Aorta (tissue), 5 donors: ENCODE measurements around the gene NPAS2. TPM values are rescaled to one million over a fixed set of nuclear protein-coding genes. Genes with fewer than 3 reads are reported as not detected.

Source experiments
- ATAC-seq: fragments of 200-7000 bp; cut with Tn5 transposase; one replicate; pipeline ENCODE4 v1.9.1; 2022; ENCODE audit warnings: moderate library complexity; ENCODE audit not compliant: low FRiP score
- DNase-seq, 2 donors: peaks; one replicate each; pipeline ENCODE4 v3.0.0-alpha.2; 2020
- H3K27ac ChIP-seq, 2 donors: one replicate each; pipeline ENCODE4 v1.5.1; 2013; ENCODE audit warnings: low read length in 2 of 2, mild to moderate bottlenecking in 2 of 2, moderate library complexity in 2 of 2, control low read depth in 1 of 2, inconsistent platforms in 1 of 2, low read depth in 1 of 2
- H3K27me3 ChIP-seq, 2 donors: one replicate each; pipeline ENCODE4 v1.6.1; 2013; ENCODE audit warnings: control low read depth in 1 of 2, low read length in 1 of 2, mild to moderate bottlenecking in 1 of 2, moderate library complexity in 1 of 2; ENCODE audit not compliant: insufficient read depth in 2 of 2, control insufficient read depth in 1 of 2
- H3K36me3 ChIP-seq, 2 donors: one replicate each; pipeline ENCODE4 v1.6.1; 2013; ENCODE audit warnings: control low read depth in 1 of 2, low read length in 1 of 2, mild to moderate bottlenecking in 1 of 2; ENCODE audit not compliant: insufficient read depth in 2 of 2, control insufficient read depth in 1 of 2
- H3K4me1 ChIP-seq, 2 donors: one replicate each; pipeline ENCODE4 v1.6.1; 2013; ENCODE audit warnings: low read length in 2 of 2, control low read depth in 1 of 2, mild to moderate bottlenecking in 1 of 2, moderate library complexity in 1 of 2; ENCODE audit not compliant: insufficient read depth in 2 of 2, control insufficient read depth in 1 of 2
- H3K4me3 ChIP-seq, 2 donors: one replicate each; pipeline ENCODE4 v1.5.1; 2013; ENCODE audit warnings: low read length in 2 of 2, control low read depth in 1 of 2, mild to moderate bottlenecking in 1 of 2
- H3K9me3 ChIP-seq: one replicate; pipeline ENCODE4 v1.6.1; 2013; ENCODE audit warnings: mild to moderate bottlenecking, low read length; ENCODE audit not compliant: control insufficient read depth
- WGBS, 2 donors: extraction: QIAGEN DNeasy Blood & Tissue Kit; methylation state at CpG; one replicate each; pipeline ENCODE4 v1.1.7; 2013; 5-methylcytosine and 5-hydroxymethylcytosine counted together
- intact Hi-C, 2 donors: fragments of 100-400 bp; cut with DNase I; formaldehyde crosslinking; loops; one replicate each; pipeline versions ENCODE4 v1.14.2 to v1.15.0; 2022
- polyA plus RNA-seq, 2 donors: library from polyadenylated mRNA; stranded (reverse); fragments of 200-250 nt; gene quantifications; one replicate each; pipeline ENCODE4 v1.2.3, GENCODE V29; 2013
- total RNA-seq, 2 donors: library from RNA; stranded (reverse); fragmentation: NEBNext Ultra II Directional; extraction: Animal tissue kit (Norgen Biotek cat#: 25700); gene quantifications; one replicate each; pipeline ENCODE4 v1.2.1, GENCODE V29; 2021
- donor health status: healthy with polysubstance abuse.
- donor health status: Bipolar disorder and iron deficiency.
- donor health status: DM: no; HTN: no; CAD: no.
- donor health status: DM: no; HTN: no; CAD: no.
- donor health status: DM: yes; HTN: yes; CAD: no.

NPAS2 gene
- total and polyA plus RNA-seq, 4 donors = 7.8 to 42.0 (median 24.2) TPM

DNA sequence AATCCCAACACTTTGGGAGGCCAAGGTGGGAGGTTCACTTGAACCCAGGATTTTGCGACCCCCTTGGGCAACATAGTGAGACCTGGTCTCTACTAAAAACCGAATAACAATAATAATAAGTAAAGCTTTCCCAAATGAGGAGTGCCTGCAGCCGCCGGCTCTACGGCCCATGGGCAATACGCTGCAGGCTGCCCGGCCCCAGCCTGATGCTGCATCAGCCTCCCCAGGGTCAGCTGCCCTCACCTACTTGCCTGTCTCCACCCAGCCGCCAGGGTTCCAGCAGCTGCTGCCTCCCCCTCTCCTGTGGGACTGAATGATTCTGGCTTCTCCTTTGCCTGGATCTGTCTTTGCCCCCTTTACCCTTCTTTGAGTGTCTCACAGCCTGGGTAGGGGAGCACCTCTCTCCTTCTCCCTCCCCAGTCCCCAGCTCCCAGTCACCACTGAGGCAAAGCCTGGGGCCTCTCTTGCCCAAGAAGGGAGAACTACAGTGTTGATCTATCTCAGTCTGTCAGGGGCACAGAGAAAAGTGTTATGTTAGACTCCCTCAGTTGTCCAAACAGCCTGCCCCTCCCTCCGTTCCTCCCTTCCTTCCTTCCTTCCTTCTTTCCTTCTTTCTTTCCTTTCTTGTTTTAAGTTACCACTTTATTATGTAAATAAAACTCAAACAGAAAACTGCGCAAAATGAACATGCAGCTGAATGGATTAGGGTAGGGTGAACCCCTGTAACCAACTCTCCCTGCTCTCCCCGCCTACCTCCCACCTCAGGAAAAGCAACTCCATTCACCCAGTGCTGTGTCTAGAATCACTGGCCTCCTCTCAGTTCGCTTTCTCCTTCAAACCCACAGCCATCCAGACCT, 38.2 kb upstream of the NPAS2 start:
- H3K27ac ChIP-seq = no peak overlapping the region
- no peaks in the 10 kb centered on the region for H3K9me3 ChIP-seq
- no peaks in the 10 kb centered on the region for H3K36me3 ChIP-seq
- peaks cover 0 to 4% of the 10 kb centered on the region in 2 donors for H3K4me1 ChIP-seq
- no peaks in the 10 kb centered on the region for H3K27me3 ChIP-seq
- ATAC-seq = no peak
- intact Hi-C loops = no loop called here
- DNase-seq = no peak
- H3K4me3 ChIP-seq = no peak overlapping the region
- 96 to 97% methylated on average over 12 of the region's 12 CpGs for WGBS, 2 donors

DNA sequence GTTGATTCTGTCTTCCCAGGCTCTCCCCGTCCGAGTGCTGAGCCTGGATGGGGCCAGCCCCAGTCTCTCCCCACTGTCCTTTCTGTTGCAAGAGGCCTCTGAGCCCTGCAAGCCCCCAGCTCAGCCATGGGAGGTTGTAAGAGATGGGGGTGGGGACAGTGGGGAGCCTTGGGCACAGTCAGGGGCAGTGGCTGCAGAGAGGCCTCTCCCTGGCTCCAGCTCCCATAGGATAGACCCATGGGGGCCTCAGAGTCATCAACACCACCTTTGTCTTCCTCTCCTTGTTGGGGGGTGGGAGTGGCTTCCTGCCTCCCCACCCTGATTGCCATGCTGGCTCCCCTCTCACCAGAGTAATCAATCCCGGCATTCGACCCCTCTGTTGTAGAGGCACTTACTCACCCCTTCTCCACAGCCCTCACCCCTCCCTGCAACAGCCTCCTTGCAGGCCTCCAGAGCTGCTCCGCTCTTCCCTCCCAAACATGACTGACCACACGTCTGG, 37.5 kb upstream of the NPAS2 start:
- no peak overlapping the region for H3K27ac ChIP-seq

DNA sequence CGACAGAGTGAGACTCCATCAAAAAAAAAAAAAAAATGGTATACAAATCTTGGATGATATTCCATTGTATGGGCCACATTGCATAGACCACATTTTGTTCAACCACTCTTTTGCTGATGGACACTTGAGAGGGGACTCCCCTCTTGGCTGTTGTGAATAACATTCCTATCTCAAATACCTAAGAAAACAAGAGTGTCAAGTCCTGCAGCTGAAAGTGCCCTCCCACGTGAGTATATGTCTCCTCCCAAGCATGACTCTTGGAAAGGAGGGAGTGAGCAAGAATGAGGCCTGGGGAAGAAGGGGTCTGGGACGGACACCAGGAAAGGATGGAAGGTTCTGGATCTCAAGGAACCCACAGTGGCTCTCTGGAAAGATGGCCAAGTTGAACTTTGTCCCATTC, 36.0 kb upstream of the NPAS2 start:
- no peak for ATAC-seq
- Histone ChIP-seq H3K27me3 (no peaks in the 10 kb centered on the region), H3K4me1 (peaks cover 0 to 6% of the 10 kb centered on the region in 2 donors), H3K9me3 (no peaks in the 10 kb centered on the region), H3K36me3 (no peaks in the 10 kb centered on the region), H3K4me3 (no peak overlapping the region), H3K27ac (no peak overlapping the region)
- 86 to 94% methylated on average over 3 of the region's 3 CpGs for whole genome bisulfite sequencing, 2 donors
- no peak for DNase-seq
- intact Hi-C loops = no loop called here

More for the DNA sequence above, 37.5 kb upstream of the NPAS2 start:
- Histone ChIP-seq H3K36me3 (no peaks in the 10 kb centered on the region), H3K4me1 (peaks cover 0 to 6% of the 10 kb centered on the region in 2 donors), H3K4me3 (no peak overlapping the region), H3K27me3 (no peaks in the 10 kb centered on the region), H3K9me3 (no peaks in the 10 kb centered on the region)
- ATAC-seq = no peak
- intact Hi-C loops = no loop called here
- WGBS, 2 donors = 95% methylated on average over 6 of the region's 6 CpGs
- DNase-seq = no peak

DNA sequence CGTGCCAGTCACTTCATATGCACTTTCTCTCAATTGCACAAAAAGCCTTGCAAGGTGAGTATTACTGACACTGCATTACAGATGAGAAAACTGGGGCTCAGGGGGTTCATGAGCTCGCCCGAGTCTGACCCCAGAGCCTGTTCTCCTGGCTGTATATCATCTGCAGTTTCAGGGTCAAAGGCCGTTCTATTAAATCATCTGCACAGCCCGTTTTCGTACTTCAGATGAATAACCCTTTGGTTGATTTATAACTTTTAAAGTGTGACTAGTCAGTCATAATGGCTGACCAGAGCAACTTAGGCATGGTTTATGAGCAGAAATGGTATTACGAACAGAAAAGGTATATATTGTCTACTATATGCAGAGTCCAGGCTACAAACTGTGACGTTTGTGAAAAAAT, 35.3 kb upstream of the NPAS2 start:
- DNase-seq = no peak

DNA sequence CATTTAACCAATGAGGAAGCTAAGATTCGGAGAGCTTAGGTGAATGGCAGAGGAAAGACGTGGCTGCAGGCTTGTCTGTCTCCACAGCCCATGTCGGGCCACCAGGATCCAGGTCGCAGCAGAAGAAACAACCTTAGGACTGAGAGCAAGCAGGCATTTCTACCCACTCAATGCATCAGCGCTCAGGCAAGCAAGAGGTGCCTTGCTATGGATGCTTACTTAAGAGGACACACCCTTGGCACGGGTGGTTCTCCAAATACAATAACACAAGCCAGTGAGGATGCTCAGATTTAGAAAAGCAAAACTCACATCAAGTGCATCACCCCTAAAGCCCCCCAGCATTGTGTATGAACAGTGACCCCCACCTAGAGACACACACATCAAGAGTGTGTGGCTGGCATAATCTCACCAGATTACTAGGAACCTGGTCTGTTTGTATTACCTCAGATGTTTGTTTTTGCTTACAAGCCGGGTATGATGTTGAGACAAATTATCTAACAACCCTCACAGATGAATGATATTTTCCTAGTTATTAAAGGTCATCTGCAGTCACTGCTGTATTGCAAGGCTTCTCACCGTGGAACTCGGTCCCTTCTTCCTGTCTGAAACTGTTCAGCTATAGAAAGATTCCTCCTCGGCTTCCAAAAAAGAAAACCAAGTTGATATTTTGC, 34.2 kb upstream of the NPAS2 start:
- peak overlapping the region in 1 of 2 donors; percentile 19 for H3K27ac ChIP-seq
- 50% methylated on average over 10 of the region's 10 CpGs for WGBS, 2 donors
- intact Hi-C loops = no loop called here
- DNase-seq (no peak), ATAC-seq (no peak)
- H3K36me3 ChIP-seq = no peaks in the 10 kb centered on the region
- no peaks in the 10 kb centered on the region for H3K27me3 ChIP-seq
- H3K9me3 ChIP-seq = no peaks in the 10 kb centered on the region
- H3K4me3 ChIP-seq = no peak overlapping the region
- peaks cover 0 to 6% of the 10 kb centered on the region in 2 donors for H3K4me1 ChIP-seq

More for the DNA sequence above, 35.3 kb upstream of the NPAS2 start:
- no peaks in the 10 kb centered on the region for H3K27me3 ChIP-seq
- no peak overlapping the region for H3K4me3 ChIP-seq
- 95 to 98% methylated on average over 8 of the region's 8 CpGs for WGBS, 2 donors
- no peaks in the 10 kb centered on the region for H3K9me3 ChIP-seq
- intact Hi-C loops = no loop called here
- no peaks in the 10 kb centered on the region for H3K36me3 ChIP-seq
- ATAC-seq = no peak
- H3K4me1 ChIP-seq = peaks cover 0 to 6% of the 10 kb centered on the region in 2 donors
- H3K27ac ChIP-seq = no peak overlapping the region

DNA sequence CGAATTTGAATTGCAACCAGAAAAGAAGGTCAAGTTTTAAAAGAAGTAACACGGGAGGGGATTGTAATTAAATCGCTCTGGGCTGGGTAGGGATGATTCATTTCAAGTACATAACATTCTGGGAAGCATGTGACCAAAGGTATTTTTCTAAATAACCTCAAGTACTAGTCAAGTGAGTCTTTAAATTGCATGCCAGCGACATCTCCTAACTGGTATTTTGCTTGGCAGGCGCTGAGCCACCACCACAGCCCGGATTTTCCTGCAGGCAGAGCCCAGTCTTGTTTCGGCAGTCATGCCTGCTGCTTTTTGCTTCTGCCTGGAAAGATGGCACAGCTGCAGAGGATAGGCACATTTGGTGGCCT, 33.7 kb upstream of the NPAS2 start:
- Histone ChIP-seq H3K27ac (no peak overlapping the region), H3K4me3 (no peak overlapping the region), H3K36me3 (no peaks in the 10 kb centered on the region), H3K4me1 (peaks cover 0 to 6% of the 10 kb centered on the region in 2 donors), H3K27me3 (no peaks in the 10 kb centered on the region), H3K9me3 (no peaks in the 10 kb centered on the region)
- ATAC-seq (peak; percentile 12), DNase-seq (peak in 1 of 2 donors; percentile 71)
- WGBS, 2 donors = 6% methylated on average over 7 of the region's 7 CpGs
- intact Hi-C loops = no loop called here

DNA sequence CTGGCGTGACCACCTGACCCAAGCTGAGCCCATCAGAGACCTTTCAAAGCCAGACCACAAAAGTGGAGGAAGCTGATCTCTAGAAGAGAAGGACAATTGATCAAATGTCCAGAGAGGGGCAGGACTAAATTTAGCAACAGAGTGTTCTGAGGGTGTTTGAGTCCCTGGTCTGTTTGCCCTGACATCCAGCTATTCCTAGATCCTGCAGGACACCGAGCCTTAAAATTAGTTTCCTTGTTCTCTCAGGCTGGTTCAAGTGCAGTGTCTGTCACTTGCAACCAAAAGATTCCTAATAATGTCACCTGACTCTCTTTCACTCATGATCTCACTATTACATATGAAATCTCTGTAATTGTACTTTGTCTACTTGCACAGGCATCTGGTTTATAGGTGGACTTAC, 33.0 kb upstream of the NPAS2 start:
- no peak overlapping the region for H3K27ac ChIP-seq
- H3K4me3 ChIP-seq = no peak overlapping the region
- H3K9me3 ChIP-seq = no peaks in the 10 kb centered on the region
- intact Hi-C loops = no loop called here
- no peaks in the 10 kb centered on the region for H3K36me3 ChIP-seq
- H3K4me1 ChIP-seq = peaks cover 0 to 6% of the 10 kb centered on the region in 2 donors
- DNase-seq = no peak
- ATAC-seq = no peak
- no peaks in the 10 kb centered on the region for H3K27me3 ChIP-seq
- 82 to 92% methylated on average over 2 of the region's 2 CpGs for WGBS, 2 donors

DNA sequence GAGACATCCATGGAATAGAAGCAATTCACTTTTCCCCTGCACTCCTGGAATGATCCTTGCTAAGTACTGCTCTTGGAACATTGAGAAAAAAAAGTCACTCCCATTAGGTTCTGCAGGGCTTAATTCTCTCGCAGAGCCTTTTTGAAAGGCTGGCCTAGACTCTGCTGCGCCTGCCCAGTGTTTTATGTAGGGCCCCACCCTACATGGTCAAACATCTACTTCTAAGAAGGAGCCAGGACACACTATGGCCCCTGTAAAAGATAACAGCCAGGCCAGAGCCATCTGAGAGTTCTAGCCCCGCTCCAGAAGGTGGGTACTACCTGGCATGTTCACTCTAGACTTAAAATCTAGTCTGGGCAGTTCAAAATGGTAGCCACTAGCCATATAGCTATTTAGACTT, 30.6 kb upstream of the NPAS2 start:
- H3K27me3 ChIP-seq = no peaks in the 10 kb centered on the region
- no peaks in the 10 kb centered on the region for H3K36me3 ChIP-seq
- H3K4me1 ChIP-seq = peaks cover 0 to 6% of the 10 kb centered on the region in 2 donors
- WGBS, 2 donors = 99 to 100% methylated on average over 3 of the region's 3 CpGs
- no peak overlapping the region for H3K4me3 ChIP-seq
- no peak overlapping the region for H3K27ac ChIP-seq
- intact Hi-C loops = no loop called here
- ATAC-seq = no peak
- DNase-seq = no peak
- H3K9me3 ChIP-seq = no peaks in the 10 kb centered on the region
